ENCODE measurements around the gene CERS5.

- TF ChIP-seq CTCF (IDR thresholded peaks at IDR 0.05) (no peak), POLR2AphosphoS5 (IDR thresholded peaks at IDR 0.05) (no peak)
Observed at GRCh38 chr12:50107416-50108268, 59.5 kb downstream of the CERS5 start.
